T-helper 2 cell treated with Interferon-gamma antibody and Interleukin-4, amounts not matched to agents 5 μg/mL and 100 μg/mL, for 36 hours (primary cell): ENCODE data around the gene CDK5R2.
"Not testable (repeated sequence)": the region's sequence is repeated elsewhere in the genome, so short reads cannot be mapped to it uniquely, and the experiment has no call there.

Experiments used
- DNase-seq: peaks from one replicate; pipeline ENCODE4 v3.0.0; 2021; ENCODE audit warnings: low spot score
- H3K27ac Mint-ChIP-seq: one replicate; pipeline ENCODE4 v1.8.0; 2021; ENCODE audit warnings: mild to moderate bottlenecking, mixed read lengths
- H3K27me3 Mint-ChIP-seq: one replicate; pipeline ENCODE4 v1.8.0; 2021; ENCODE audit warnings: low read depth, mixed read lengths
- H3K36me3 Mint-ChIP-seq: one replicate; pipeline ENCODE4 v1.8.0; 2021; ENCODE audit warnings: low read depth, mixed read lengths
- H3K4me1 Mint-ChIP-seq: one replicate; pipeline ENCODE4 v1.8.0; 2021; ENCODE audit warnings: low read depth, mixed read lengths
- H3K4me3 Mint-ChIP-seq: one replicate; pipeline ENCODE4 v1.8.0; 2022; ENCODE audit warnings: mild to moderate bottlenecking, moderate library complexity, mixed read lengths
- H3K9me3 Mint-ChIP-seq: one replicate; pipeline ENCODE4 v1.8.0; 2021; ENCODE audit warnings: mixed read lengths

The CDK5R2 gene

DNA sequence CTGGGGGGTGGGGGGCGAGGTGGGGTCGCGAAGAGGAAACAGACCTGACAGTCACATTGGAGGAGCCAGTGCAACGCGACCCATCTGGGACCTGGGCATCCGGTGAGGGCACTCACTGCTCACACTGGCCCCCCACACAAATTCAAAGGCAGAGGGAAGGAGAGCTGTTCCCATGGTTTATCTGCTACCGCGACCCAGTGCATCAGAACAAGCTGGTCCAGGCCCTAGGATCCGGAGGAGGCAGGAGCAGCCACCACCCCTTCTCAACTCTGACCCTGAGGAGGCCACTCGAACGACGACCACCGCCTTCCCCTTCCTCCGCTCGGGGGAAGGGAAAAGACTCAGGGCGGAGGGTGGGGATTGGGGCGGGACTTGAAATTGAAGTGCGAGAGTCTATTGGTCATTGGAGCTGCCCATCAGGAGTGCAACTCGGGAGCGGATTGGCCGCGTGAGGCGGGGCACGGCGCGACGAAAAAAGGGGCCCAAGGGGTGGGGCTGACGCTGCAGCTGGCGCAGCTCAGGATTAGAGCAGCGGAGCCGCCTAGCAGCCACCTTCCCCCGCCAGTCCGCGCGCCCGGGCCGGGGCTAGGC is at the start of gene CDK5R2:
Gene CDK5R2, plus strand, starts transcription at position 526 of the 591 bp plus-strand sequence. CDS start 155 bp downstream, outside the sequence.
- Mint-ChIP-seq H3K36me3 (peaks cover 2% of the 10 kb centered on the region), H3K4me3 (peak within 1 kb of the TSS; percentile 28), H3K4me1 (peaks cover 3% of the 10 kb centered on the region), H3K9me3 (no peaks in the 10 kb centered on the region), H3K27me3 (peaks cover 77% of the 10 kb centered on the region), H3K27ac (no peak within 1 kb of the TSS)
- peak; percentile 60 for DNase-seq

DNA sequence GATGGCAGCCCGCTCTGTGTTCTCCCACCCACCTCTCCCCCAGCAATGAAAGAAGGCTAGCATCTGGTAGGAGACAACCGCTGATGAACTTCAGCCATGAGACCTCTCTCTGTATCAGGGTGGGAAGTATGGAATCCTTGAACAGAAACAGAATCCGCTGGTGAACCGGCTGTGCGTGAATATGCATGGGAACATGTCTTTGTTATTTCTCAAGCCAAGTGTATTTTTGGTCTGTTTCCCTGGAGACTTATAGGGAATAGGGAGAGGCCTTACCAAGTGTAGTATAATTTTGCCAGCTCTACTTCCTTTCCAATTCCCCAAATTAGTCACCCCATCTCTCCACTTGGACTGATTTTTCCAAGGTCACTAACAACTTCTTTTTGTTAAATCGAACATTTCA is 48.7 kb upstream of the CDK5R2 start:
- Mint-ChIP-seq H3K4me3 (peak overlapping the region; percentile 8), H3K27me3 (peaks cover 23% of the 10 kb centered on the region), H3K4me1 (peaks cover 9% of the 10 kb centered on the region), H3K36me3 (no peaks in the 10 kb centered on the region), H3K27ac (no peak overlapping the region), H3K9me3 (no peaks in the 10 kb centered on the region)
- no peak for DNase-seq

DNA sequence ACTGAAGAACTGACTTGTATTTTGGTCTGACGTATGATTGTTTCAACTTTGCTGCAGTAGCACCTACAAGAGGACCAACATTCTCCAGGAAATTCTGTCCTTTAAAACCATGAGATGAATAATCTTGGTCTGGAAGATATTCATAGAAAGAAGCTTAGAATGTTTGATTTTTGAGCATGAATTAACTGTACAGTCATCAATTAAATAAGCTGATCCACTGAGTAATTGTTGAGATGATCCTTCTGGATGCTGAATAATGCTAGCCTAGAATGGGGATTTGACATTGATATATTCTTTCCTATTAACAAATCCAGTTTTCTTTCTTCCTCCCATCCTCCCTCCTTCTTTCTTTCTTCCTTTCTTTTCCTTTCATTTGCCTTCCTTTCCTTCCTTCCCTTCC is 39.0 kb upstream of the CDK5R2 start:
- H3K27ac Mint-ChIP-seq: no peak overlapping the region

DNA sequence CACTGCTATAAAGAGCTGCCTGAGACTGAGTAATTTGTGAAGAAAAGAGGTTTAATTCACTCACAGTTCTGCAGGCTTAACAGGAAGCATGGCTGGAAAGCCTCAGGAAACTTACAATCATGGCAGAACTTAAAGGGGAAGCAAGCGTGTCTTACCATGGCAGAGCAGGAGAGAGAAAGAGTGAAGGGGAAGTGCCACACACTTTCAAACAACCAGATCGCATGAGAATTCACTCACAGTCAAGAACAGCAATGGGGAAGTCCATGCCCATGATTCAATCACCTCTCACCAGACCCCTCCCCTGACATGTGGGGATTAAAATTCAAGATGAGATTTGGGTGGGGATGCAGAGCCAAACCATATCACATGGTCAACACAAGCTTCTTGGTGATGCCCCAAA is 34.7 kb upstream of the CDK5R2 start:
- Mint-ChIP-seq H3K4me1 (no peaks in the 10 kb centered on the region), H3K9me3 (peaks cover 11% of the 10 kb centered on the region), H3K4me3 (no peak overlapping the region), H3K27ac (no peak overlapping the region), H3K27me3 (peaks cover 17% of the 10 kb centered on the region), H3K36me3 (peaks cover 3% of the 10 kb centered on the region)
- no peak for DNase-seq

More for the DNA sequence above, 39.0 kb upstream of the CDK5R2 start:
- Mint-ChIP-seq H3K36me3 (peaks cover 3% of the 10 kb centered on the region), H3K4me3 (no peak overlapping the region), H3K9me3 (peaks cover 11% of the 10 kb centered on the region), H3K4me1 (no peaks in the 10 kb centered on the region), H3K27me3 (peaks cover 17% of the 10 kb centered on the region)
- DNase-seq: no peak

DNA sequence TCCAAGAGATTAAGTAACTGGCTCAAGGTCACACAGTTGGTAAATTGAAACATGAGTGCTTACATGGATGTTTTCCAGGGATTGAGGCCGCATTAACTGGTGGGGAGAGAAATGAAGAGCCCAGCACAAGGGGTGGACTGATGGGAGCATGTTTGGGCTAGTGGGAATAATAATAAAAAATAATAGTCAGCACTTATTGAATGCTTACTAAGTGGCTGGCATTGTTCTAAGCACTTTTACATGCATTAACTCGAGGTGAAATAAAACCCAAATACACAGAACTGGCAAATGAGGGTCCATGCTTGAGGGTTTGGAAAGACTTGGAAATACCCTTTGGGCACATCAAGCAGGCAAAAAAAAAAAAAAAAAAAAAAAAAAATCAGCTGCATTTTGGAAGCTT is 34.0 kb upstream of the CDK5R2 start:
- Mint-ChIP-seq H3K4me3 (no peak overlapping the region), H3K27ac (no peak overlapping the region), H3K27me3 (peaks cover 15% of the 10 kb centered on the region), H3K9me3 (peaks cover 11% of the 10 kb centered on the region), H3K36me3 (peaks cover 3% of the 10 kb centered on the region), H3K4me1 (no peaks in the 10 kb centered on the region)
- no peak for DNase-seq

DNA sequence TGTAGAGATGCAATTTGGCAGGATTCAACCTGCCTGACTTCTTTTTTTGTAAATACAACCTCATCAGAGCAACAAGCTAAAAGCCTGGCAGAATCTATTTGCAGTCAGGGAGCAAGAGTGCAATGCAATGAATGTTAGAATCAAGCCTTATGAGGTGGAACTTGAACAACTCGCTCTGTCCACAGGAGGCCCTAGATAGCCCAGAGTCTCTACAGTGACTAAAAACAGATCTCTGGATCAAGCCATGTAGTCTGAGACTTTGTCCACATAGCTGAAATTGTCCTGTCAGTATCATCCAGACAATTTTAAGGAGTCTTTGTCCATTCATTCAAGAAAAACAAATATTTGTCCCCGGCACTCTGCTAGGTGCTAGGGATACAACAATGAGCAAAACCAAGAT is 32.0 kb upstream of the CDK5R2 start:
- peaks cover 3% of the 10 kb centered on the region for H3K36me3 Mint-ChIP-seq
- H3K27ac Mint-ChIP-seq: no peak overlapping the region
- no peak overlapping the region for H3K4me3 Mint-ChIP-seq
- DNase-seq: no peak
- H3K9me3 Mint-ChIP-seq: peaks cover 11% of the 10 kb centered on the region
- peaks cover 15% of the 10 kb centered on the region for H3K27me3 Mint-ChIP-seq
- H3K4me1 Mint-ChIP-seq: no peaks in the 10 kb centered on the region

DNA sequence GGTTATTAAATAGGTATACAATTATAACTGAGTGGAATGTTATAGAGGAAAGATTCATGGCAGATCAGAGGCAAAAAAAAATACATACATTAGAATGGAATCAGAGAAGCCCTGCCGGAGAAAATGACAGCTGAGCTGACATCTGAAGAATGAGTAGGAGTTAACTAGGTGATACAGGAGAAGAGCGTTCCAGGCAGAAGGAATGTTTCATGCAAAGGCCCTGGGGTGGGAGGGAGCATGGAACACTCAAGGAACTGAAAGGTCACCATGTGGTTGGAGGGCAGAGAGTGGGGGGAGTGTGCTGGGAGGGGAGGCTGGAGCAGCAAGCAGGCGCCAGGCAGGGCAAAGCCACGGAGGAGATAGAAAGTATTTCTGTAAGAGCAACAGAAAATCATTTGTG is 31.6 kb upstream of the CDK5R2 start:
- DNase-seq: no peak
- Mint-ChIP-seq H3K27me3 (peaks cover 17% of the 10 kb centered on the region), H3K4me1 (no peaks in the 10 kb centered on the region), H3K27ac (no peak overlapping the region), H3K9me3 (peaks cover 9% of the 10 kb centered on the region), H3K36me3 (peaks cover 3% of the 10 kb centered on the region), H3K4me3 (no peak overlapping the region)

DNA sequence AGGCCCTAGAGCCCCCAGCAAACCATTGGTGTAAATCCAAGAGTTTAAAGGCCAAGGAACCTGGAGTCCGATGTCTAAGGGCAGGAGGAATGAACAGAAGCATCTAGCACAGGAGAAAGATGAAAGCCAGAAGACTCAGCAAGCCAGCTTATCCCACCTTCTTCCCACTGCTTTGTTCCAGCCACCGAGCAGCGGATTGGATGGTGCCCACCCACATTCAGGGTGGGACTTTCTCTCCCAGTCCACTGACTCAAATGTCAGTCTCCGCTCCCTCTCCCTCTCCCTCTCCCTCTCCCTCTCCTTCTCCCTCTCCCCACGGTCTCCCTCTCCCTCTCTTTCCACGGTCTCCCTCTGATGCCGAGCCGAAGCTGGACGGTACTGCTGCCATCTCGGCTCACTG is 29.0 kb upstream of the CDK5R2 start:
- not testable (repeated sequence) for DNase-seq, H3K4me3 Mint-ChIP-seq, H3K27ac Mint-ChIP-seq, H3K4me1 Mint-ChIP-seq, H3K9me3 Mint-ChIP-seq, H3K36me3 Mint-ChIP-seq
- peaks cover 12% of the 10 kb centered on the region for H3K27me3 Mint-ChIP-seq

DNA sequence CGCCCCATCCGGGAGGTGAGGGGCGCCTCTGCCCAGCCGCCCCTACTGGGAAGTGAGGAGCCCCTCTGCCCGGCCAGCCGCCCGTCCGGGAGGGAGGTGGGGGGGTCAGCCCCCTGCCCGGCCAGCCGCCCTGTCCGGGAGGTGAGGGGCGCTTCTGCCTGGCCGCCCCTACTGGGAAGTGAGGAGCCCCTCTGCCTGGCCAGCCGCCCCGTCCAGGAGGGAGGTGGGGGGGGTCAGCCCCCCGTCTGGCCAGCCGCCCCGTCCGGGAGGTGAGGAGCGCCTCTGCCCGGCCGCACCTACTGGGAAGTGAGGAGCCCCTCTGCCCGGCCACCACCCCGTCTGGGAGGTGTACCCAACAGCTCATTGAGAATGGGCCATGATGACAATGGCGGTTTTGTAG is 27.7 kb upstream of the CDK5R2 start:
- DNase-seq, H3K4me3 Mint-ChIP-seq, H3K9me3 Mint-ChIP-seq, H3K4me1 Mint-ChIP-seq, H3K27ac Mint-ChIP-seq, H3K36me3 Mint-ChIP-seq: not testable (repeated sequence)
- H3K27me3 Mint-ChIP-seq: peaks cover 16% of the 10 kb centered on the region

DNA sequence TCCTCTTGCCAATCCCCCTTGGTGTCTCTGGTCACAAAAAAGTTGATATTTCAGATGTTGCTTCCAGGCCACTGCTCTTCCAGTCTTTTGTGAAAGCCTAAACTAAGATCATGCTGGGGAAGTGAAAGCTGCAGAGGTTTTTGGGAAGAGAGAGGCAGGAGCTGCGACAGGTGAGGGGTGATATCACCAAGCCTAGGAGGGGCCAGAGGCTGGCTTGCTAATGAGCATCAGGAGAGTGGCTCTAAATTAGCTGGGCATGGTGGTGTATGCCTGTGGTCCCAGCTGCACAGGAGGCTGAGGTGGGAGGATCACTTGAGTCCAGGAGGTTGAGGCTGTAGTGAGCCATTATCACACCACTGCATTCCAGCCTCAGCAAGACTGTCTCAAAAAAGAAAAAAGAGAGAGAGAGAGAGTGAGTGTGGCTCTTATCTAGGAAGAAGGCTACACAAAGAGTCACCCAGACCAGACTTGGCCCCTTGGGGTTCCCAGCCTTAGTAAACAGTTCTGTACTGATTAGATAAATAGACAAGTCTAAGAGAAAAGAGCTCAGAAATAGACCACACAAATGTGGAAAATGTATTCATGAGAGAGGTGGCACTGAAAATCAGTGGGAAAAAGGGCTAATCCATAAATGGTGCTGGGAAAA is 14.6 kb upstream of the CDK5R2 start:
- H3K9me3 Mint-ChIP-seq: no peaks in the 10 kb centered on the region
- DNase-seq: no peak
- no peaks in the 10 kb centered on the region for H3K36me3 Mint-ChIP-seq
- no peak overlapping the region for H3K27ac Mint-ChIP-seq
- no peaks in the 10 kb centered on the region for H3K4me1 Mint-ChIP-seq
- peaks cover 33% of the 10 kb centered on the region for H3K27me3 Mint-ChIP-seq
- H3K4me3 Mint-ChIP-seq: no peak overlapping the region

DNA sequence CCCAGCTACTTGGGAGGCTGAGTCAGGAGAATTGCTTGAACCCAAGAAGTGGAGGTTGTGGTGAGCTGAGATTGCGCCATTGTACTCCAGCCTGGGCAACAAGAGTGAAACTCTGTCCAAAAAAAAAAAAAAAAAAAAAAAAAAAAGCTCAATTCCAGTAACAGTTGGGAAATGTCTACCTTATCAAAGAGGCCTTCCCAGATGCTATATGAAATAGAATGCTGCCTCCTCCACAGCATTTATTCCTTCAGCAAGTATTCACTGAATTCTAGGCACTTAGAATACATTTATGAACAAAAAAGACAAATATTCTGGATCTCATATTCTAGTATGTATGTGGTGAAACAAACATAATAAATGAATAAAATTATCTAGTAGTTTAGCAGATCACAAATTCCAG is 12.8 kb upstream of the CDK5R2 start:
- Mint-ChIP-seq H3K9me3 (no peaks in the 10 kb centered on the region), H3K27me3 (peaks cover 27% of the 10 kb centered on the region), H3K4me3 (no peak overlapping the region), H3K36me3 (no peaks in the 10 kb centered on the region), H3K27ac (no peak overlapping the region), H3K4me1 (no peaks in the 10 kb centered on the region)
- no peak for DNase-seq

DNA sequence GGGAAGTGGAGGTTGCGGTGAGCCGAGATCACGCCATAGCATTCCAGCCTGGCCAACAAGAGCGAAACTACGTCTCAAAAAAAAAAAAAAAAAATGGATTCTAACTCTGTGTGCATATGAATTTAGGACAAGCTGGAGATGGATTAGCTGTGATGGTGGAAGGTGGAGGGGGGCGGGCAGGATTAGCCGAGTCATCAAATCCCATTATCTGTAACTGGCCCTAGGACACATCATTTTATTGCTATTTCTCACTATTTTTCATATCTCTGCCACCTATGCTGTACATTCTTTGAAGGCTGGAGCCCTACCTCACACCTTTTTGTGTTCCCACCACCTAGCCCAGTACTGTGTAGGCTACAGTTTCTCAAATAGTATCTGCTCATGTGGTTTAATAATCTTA is 7.3 kb upstream of the CDK5R2 start:
- H3K36me3 Mint-ChIP-seq: no peaks in the 10 kb centered on the region
- no peaks in the 10 kb centered on the region for H3K4me1 Mint-ChIP-seq
- H3K27me3 Mint-ChIP-seq: peaks cover 23% of the 10 kb centered on the region
- no peaks in the 10 kb centered on the region for H3K9me3 Mint-ChIP-seq
- DNase-seq: no peak
- H3K4me3 Mint-ChIP-seq: no peak overlapping the region
- no peak overlapping the region for H3K27ac Mint-ChIP-seq

DNA sequence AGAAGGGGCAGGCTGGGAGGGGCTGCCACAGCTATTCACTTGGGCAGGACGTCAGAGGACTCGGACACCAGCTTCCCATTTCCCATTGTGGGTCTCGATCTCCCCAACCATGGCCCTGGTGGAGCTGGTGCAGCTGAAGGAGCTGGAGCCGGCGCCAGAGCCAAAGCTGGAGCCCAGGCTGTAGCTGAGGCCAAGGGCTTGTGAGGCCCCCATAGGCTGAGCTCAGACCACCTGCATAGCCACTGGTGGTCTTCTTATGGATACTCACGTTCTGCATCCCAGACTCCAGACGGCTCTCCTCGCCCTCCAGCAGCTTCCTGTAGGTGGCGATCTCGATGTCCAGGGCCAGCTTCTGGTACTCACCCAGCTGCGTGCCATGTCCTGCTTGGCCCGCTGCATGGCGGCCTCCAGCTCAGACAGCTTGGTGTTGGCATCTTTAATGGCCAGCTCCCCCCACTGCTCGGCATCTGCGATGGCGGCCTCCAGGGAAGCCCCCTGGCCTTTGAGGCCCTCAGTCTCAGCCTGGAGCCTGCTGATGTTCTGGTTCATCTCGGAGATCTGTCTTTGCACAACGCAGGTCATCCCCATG is 6.0 kb upstream of the CDK5R2 start:
- no peaks in the 10 kb centered on the region for H3K4me1 Mint-ChIP-seq
- peaks cover 36% of the 10 kb centered on the region for H3K27me3 Mint-ChIP-seq
- no peaks in the 10 kb centered on the region for H3K9me3 Mint-ChIP-seq
- no peak for DNase-seq
- no peaks in the 10 kb centered on the region for H3K36me3 Mint-ChIP-seq
- no peak overlapping the region for H3K27ac Mint-ChIP-seq
- no peak overlapping the region for H3K4me3 Mint-ChIP-seq

DNA sequence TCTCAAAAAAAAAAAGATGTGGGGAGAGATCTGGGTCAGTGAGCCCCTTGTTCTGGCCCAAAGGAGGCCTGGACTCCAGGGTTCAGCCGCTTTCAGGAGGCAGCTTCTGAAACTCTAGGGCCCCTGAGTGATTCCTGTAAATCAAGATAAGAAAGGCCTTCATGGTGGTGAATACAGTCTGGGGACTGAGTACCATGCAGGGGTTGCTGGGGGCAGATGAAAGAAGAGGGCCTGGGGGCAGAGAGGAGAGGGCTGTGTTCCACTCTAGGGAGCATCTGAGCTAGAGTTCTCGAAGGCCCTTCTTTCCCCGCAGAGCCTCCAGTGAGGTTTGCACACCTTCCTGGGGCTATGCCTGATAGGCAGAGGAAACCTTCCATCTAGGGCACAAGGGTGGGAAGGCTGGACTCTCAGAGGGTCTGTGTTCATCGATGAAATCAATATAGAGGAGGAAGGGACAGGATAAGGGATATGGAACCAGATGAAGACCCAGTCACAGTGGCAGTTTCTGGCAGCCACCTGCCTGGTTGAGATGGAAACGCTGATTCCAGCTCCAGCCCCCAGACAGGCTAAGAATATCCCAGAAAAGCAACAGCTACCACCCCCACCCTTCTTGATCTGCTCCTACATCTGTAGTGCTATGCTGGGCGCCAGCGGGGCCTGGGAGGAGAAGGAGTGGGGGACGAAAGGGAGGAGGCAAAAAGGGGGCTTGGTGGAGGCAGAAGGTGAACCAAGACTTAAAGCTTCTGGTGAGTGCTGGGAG is 4.7 kb upstream of the CDK5R2 start:
- no peak overlapping the region for H3K4me3 Mint-ChIP-seq

More for the DNA sequence above, 4.7 kb upstream of the CDK5R2 start:
- no peak for DNase-seq
- Mint-ChIP-seq H3K9me3 (no peaks in the 10 kb centered on the region), H3K4me1 (no peaks in the 10 kb centered on the region), H3K27ac (no peak overlapping the region), H3K27me3 (peaks cover 46% of the 10 kb centered on the region), H3K36me3 (no peaks in the 10 kb centered on the region)
